ENCODE results near the gene FKTN.

DNA sequence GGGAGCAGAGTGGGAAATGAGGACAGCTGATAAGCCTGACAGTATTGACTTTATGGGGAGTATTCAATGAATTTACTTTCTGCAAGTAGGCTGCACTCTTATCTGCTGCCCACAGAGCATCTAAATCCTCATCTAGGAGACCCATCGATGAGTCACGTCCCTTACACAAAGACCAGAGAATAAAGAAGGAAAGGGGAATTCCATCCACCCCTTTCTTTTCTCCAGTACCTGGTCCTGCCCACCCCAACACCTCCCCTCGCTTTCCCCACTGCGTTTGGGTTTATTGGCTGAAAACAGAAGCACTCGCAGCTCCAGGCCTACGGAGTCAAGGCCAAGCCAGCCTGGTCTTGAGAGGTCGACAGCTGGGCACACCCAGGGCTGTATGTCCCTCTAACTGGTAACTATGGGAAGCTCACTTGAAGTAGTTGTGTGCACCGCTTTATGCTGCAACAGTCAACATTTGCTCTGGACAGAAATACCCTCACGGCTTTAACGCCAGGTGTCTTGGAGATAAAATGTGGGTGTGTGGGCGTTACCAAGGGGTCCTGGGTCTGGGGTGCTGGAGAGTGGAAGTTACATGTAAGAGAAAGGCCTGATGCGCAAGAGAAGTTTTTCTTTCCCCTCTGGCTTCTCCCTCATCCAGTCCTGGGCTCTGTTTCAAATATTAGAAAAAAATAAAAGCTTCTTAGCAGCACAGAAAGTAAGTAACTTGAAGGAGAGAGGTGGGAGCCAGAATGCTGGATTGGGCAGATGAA, 89.8 kb downstream of the FKTN start:
- TF ChIP-seq, protein P1, sequence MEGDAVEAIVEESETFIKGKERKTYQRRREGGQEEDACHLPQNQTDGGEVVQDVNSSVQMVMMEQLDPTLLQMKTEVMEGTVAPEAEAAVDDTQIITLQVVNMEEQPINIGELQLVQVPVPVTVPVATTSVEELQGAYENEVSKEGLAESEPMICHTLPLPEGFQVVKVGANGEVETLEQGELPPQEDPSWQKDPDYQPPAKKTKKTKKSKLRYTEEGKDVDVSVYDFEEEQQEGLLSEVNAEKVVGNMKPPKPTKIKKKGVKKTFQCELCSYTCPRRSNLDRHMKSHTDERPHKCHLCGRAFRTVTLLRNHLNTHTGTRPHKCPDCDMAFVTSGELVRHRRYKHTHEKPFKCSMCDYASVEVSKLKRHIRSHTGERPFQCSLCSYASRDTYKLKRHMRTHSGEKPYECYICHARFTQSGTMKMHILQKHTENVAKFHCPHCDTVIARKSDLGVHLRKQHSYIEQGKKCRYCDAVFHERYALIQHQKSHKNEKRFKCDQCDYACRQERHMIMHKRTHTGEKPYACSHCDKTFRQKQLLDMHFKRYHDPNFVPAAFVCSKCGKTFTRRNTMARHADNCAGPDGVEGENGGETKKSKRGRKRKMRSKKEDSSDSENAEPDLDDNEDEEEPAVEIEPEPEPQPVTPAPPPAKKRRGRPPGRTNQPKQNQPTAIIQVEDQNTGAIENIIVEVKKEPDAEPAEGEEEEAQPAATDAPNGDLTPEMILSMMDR (IDR thresholded peaks at IDR 0.05) = no peak
- no peak for TF ChIP-seq POLR2A (IDR thresholded peaks at IDR 0.05)
